ENCODE measurements around the gene SPI1.
"Not testable (repeated sequence)": the region's sequence is repeated elsewhere in the genome, so short reads cannot be mapped to it uniquely, and the experiment has no call there.

Gene SPI1

GRCh38 chr11:47316501-47316900, 61.8 kb downstream of the SPI1 start:
- DNase-seq = not testable (repeated sequence)

- no peak for DNase-seq
These were observed 63.4 kb downstream of the SPI1 start for GRCh38 chr11:47314992-47315391.

GRCh38 chr11:47308050-47308823, 70.1 kb downstream of the SPI1 start:
- DNase-seq = no peak

- DNase-seq = no peak
These were observed 71.9 kb downstream of the SPI1 start for GRCh38 chr11:47306484-47306844.

GRCh38 chr11:47305734-47306483, 72.4 kb downstream of the SPI1 start:
- DNase-seq = no peak

Data from NCI-H345 (cell line).